Stimulated activated CD8-positive, alpha-beta memory T cell treated with anti-CD3 and anti-CD28 coated beads, Interleukin-12 subunit alpha, Interleukin-12 subunit beta, amount 100 ng/mL, for 24 hours (primary cell): ENCODE results near the gene ALOX12.
"Not testable (repeated sequence)": the region's sequence is repeated elsewhere in the genome, so short reads cannot be mapped to it uniquely, and the experiment has no call there.

Experiments used
- DNase-seq: peaks from one replicate; pipeline ENCODE4 v3.0.0-alpha.2; 2020; ENCODE audit errors: extremely low read depth

ALOX12 gene

GRCh38 chr17:7045492-7046126 is 49.8 kb downstream of the ALOX12 start:
- no peak for DNase-seq

- no peak for DNase-seq
Measured at GRCh38 chr17:7046127-7046724, 50.4 kb downstream of the ALOX12 start.

GRCh38 chr17:7046725-7047397 is 51.0 kb downstream of the ALOX12 start:
- not testable (repeated sequence) for DNase-seq

GRCh38 chr17:7047566-7047965 is 51.7 kb downstream of the ALOX12 start:
- DNase-seq, result no peak

- no peak for DNase-seq
Measured at GRCh38 chr17:7048968-7049367, 53.1 kb downstream of the ALOX12 start.

GRCh38 chr17:7050583-7050982 is 54.7 kb downstream of the ALOX12 start:
- DNase-seq, result not testable (repeated sequence)

GRCh38 chr17:7056386-7056785 is 60.5 kb downstream of the ALOX12 start:
- DNase-seq, result no peak

GRCh38 chr17:7058831-7059447 is 63.1 kb downstream of the ALOX12 start:
- DNase-seq, result no peak
